Keratinocyte (primary cell): ENCODE results near the gene AHCYL2. TPM values are rescaled to one million over a fixed set of nuclear protein-coding genes. Genes with fewer than 3 reads are reported as not detected.

Experiments used
- DNase-seq: peaks from one replicate; pipeline ENCODE4 v3.0.0-alpha.2; 2011; ENCODE audit warnings: low read depth, missing footprints, low spot score
- FAIRE-seq: peaks from 2 replicates; lab custom pipeline; 2011; peaks lifted over from hg19 to GRCh38; lab: Jason Lieb, UNC
- H2AFZ ChIP-seq: 2 replicates; pipeline ENCODE4 v1.6.0; 2012; ENCODE audit warnings: low read length, control low read depth, inconsistent platforms; ENCODE audit not compliant: control insufficient read depth
- H3K27ac ChIP-seq: 2 replicates; pipeline ENCODE4 v1.5.1; 2011; ENCODE audit warnings: low read length; ENCODE audit not compliant: control insufficient read depth, insufficient read depth
- H3K27me3 ChIP-seq: 3 replicates; pipeline ENCODE4 v1.6.0; 2011; ENCODE audit warnings: low read length; ENCODE audit not compliant: control insufficient read depth, insufficient read depth; ENCODE audit errors: extremely low read depth
- H3K36me3 ChIP-seq, 2 experiments: 2 replicates in 1 of 2; 3 replicates in 1 of 2; pipeline ENCODE4 v1.5.1; 2011; ENCODE audit warnings: low read length in 2 of 2, mild to moderate bottlenecking in 1 of 2; ENCODE audit not compliant: control insufficient read depth in 2 of 2, insufficient read depth in 2 of 2; ENCODE audit errors: extremely low read depth in 1 of 2
- H3K4me1 ChIP-seq: 3 replicates; pipeline ENCODE4 v1.5.1; 2011; ENCODE audit warnings: low read length; ENCODE audit not compliant: control insufficient read depth, insufficient read depth; ENCODE audit errors: extremely low read depth
- H3K4me2 ChIP-seq: 3 replicates; pipeline ENCODE4 v1.6.0; 2011; ENCODE audit warnings: low read depth, low read length; ENCODE audit not compliant: control insufficient read depth, insufficient read depth; ENCODE audit errors: extremely low read depth
- H3K4me3 ChIP-seq, 3 experiments: fragments of 200-600 bp in 1 of 3; sonication (generic) in 1 of 3; 2 replicates in 2 of 3; 3 replicates in 1 of 3; pipeline ENCODE4 v1.5.1; 2011 to 2016; ENCODE audit warnings: low read length in 3 of 3, mild to moderate bottlenecking in 3 of 3, control low read depth in 2 of 3, inconsistent platforms in 1 of 3, low read depth in 1 of 3, mixed read lengths in 1 of 3, mixed run types in 1 of 3, moderate library complexity in 1 of 3; ENCODE audit not compliant: control insufficient read depth in 2 of 3, insufficient read depth in 2 of 3; ENCODE audit errors: extremely low read depth in 1 of 3
- H3K79me2 ChIP-seq: 2 replicates; pipeline ENCODE4 v1.6.0; 2012; ENCODE audit warnings: low read length; ENCODE audit not compliant: control insufficient read depth, insufficient read depth
- H3K9ac ChIP-seq: 3 replicates; pipeline ENCODE4 v1.6.0; 2011; ENCODE audit warnings: low read length; ENCODE audit not compliant: control insufficient read depth, insufficient read depth; ENCODE audit errors: extremely low read depth
- H3K9me1 ChIP-seq: 3 replicates; pipeline ENCODE4 v1.6.0; 2011; ENCODE audit warnings: low read length; ENCODE audit not compliant: control insufficient read depth, insufficient read depth; ENCODE audit errors: extremely low read depth
- H3K9me3 ChIP-seq: 2 replicates; pipeline ENCODE4 v1.5.1; 2012; ENCODE audit warnings: low read depth, low read length; ENCODE audit not compliant: control insufficient read depth
- H4K20me1 ChIP-seq: 3 replicates; pipeline ENCODE4 v1.6.0; 2011; ENCODE audit warnings: low read length; ENCODE audit not compliant: control insufficient read depth, insufficient read depth; ENCODE audit errors: extremely low read depth
- EZH2 ChIP-seq: IDR thresholded peaks from one replicate; pipeline ENCODE4 v1.6.1; 2012; ENCODE audit warnings: inconsistent platforms, mild to moderate bottlenecking, low read length, moderate library complexity
- dilution Hi-C: fragments of 300-500 bp; cut with MboI; formaldehyde crosslinking; loops from one replicate; pipeline ENCODE4 v1.7.0; 2020; ENCODE audit warnings: low sequenced_read_pairs; ENCODE audit not compliant: extremely low pct_ligation_motif_present
- polyA plus RNA-seq, 5 experiments: library from polyadenylated mRNA; depleted of rRNA in 3 of 5; stranded (reverse) in 3 of 5; stranded (forward) in 1 of 5; unstranded in 1 of 5; fragments of >200 nt; gene quantifications; 1 replicate in 1 of 5; 2 replicates in 3 of 5; 3 replicates in 1 of 5; pipeline versions ENCODE4 v1.2.1 to v1.2.3, GENCODE V29; 2011 to 2012; ENCODE audit warnings: missing spikeins in 2 of 5, low read depth in 1 of 5, low replicate concordance in 1 of 5
- TF ChIP-seq, protein P1 (sequence below), 3 experiments: IDR thresholded peaks in 1 of 3; conservative IDR thresholded peaks in 1 of 3; optimal IDR thresholded peaks in 1 of 3; 2 replicates in 2 of 3; 3 replicates in 1 of 3; pipeline versions ENCODE3 to v1.5.1; 2011; ENCODE audit warnings: low read length in 3 of 3, mild to moderate bottlenecking in 3 of 3, moderate library complexity in 2 of 3, control low read depth in 1 of 3, inconsistent platforms in 1 of 3; ENCODE audit not compliant: insufficient read depth in 2 of 3; ENCODE audit errors: extremely low read depth in 1 of 3

Gene AHCYL2
- polyA plus RNA-seq, 1 donor (not counting 4 experiments of a cell fraction or from before 2014, with no cell fraction given): 32.8 TPM

DNA sequence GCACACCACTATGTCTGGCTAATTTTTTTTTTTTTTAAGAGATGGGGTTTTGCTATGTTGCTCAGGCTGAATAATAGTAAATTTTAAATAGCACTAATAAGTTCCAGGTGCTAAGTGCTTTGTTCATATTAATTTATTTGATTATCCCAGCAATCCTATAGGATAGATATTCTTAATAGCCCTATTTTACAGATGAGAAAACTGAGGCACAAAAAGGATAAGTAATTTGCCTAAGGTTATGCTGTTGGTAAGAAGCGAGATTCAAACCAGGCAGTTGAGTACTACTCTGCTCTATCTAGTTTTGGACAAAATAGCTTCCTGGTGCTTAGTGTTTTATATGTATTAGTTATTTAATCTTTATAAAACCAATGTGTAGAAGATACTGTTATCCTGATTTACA is 136.9 kb downstream of the AHCYL2 start:
- no peaks in the 10 kb centered on the region for H3K9me1 ChIP-seq
- TF ChIP-seq EZH2: no peak
- TF ChIP-seq, protein P1, sequence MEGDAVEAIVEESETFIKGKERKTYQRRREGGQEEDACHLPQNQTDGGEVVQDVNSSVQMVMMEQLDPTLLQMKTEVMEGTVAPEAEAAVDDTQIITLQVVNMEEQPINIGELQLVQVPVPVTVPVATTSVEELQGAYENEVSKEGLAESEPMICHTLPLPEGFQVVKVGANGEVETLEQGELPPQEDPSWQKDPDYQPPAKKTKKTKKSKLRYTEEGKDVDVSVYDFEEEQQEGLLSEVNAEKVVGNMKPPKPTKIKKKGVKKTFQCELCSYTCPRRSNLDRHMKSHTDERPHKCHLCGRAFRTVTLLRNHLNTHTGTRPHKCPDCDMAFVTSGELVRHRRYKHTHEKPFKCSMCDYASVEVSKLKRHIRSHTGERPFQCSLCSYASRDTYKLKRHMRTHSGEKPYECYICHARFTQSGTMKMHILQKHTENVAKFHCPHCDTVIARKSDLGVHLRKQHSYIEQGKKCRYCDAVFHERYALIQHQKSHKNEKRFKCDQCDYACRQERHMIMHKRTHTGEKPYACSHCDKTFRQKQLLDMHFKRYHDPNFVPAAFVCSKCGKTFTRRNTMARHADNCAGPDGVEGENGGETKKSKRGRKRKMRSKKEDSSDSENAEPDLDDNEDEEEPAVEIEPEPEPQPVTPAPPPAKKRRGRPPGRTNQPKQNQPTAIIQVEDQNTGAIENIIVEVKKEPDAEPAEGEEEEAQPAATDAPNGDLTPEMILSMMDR (optimal IDR thresholded peaks at IDR 0.05 in 1 of 3, IDR thresholded peaks at IDR 0.05 in 1 of 3, conservative IDR thresholded peaks at IDR 0.05 in 1 of 3; ENCODE audit: extremely low read depth in 1 of 3, insufficient read depth in 2 of 3, low read length in 3 of 3): no peak
- no peak overlapping the region for H3K4me3 ChIP-seq
- H3K79me2 ChIP-seq: no peaks in the 10 kb centered on the region
- dilution Hi-C loops: no loop called here
- H3K4me2 ChIP-seq: no peak overlapping the region
- H3K9ac ChIP-seq: no peak overlapping the region
- H2AFZ ChIP-seq: no peak overlapping the region
- no peaks in the 10 kb centered on the region for H3K27me3 ChIP-seq
- H3K4me1 ChIP-seq: no peaks in the 10 kb centered on the region
- peaks cover 0 to 3% of the 10 kb centered on the region in 2 experiments for H3K36me3 ChIP-seq
- DNase-seq (no peak), FAIRE-seq (no peak)
- no peaks in the 10 kb centered on the region for H4K20me1 ChIP-seq
- no peaks in the 10 kb centered on the region for H3K9me3 ChIP-seq
- H3K27ac ChIP-seq: no peak overlapping the region

DNA sequence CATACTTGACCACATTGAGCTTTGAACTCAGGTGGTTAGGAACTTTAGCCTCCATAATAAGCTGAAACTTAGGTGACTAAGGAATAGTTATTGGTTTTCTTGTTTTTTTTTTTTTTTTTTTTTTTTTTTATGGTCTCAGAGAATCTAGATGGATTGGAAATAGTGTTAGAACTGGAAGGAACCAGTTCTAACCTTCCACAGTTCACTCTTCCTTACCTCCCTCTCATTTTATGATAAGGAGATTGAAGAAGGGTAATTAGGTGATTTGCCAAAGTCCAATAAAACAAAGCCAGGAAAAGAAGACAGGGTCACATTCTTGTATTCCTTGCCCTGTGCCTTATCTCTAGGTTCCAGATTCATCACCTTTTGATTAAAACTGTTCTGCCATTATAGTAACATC is 137.7 kb downstream of the AHCYL2 start:
- no peaks in the 10 kb centered on the region for H4K20me1 ChIP-seq
- H2AFZ ChIP-seq: no peak overlapping the region
- peaks cover 0 to 3% of the 10 kb centered on the region in 2 experiments for H3K36me3 ChIP-seq
- H3K9ac ChIP-seq: no peak overlapping the region
- no peak for TF ChIP-seq EZH2
- TF ChIP-seq, protein P1 (optimal IDR thresholded peaks at IDR 0.05 in 1 of 3, IDR thresholded peaks at IDR 0.05 in 1 of 3, conservative IDR thresholded peaks at IDR 0.05 in 1 of 3; ENCODE audit: extremely low read depth in 1 of 3, insufficient read depth in 2 of 3, low read length in 3 of 3): no peak
- DNase-seq (no peak), FAIRE-seq (no peak)
- no peak overlapping the region for H3K27ac ChIP-seq
- H3K4me2 ChIP-seq: no peak overlapping the region
- H3K9me1 ChIP-seq: no peaks in the 10 kb centered on the region
- H3K4me3 ChIP-seq: no peak overlapping the region
- dilution Hi-C loops: no loop called here
- no peaks in the 10 kb centered on the region for H3K9me3 ChIP-seq
- no peaks in the 10 kb centered on the region for H3K79me2 ChIP-seq
- no peaks in the 10 kb centered on the region for H3K27me3 ChIP-seq
- H3K4me1 ChIP-seq: no peaks in the 10 kb centered on the region
